Neuronal stem cell (in vitro differentiated cells): ENCODE measurements around the gene ZMYM2.

Experiments used
- DNase-seq: peaks from one replicate; pipeline ENCODE4 v3.0.0-alpha.2; 2013; ENCODE audit warnings: low spot score
- H2AFZ ChIP-seq: one replicate; pipeline ENCODE4 v1.6.1; 2013; ENCODE audit warnings: mild to moderate bottlenecking, low read length, inconsistent platforms
- H2AK5ac ChIP-seq: 2 replicates; pipeline ENCODE4 v1.6.1; 2013; ENCODE audit warnings: low read depth, mild to moderate bottlenecking, inconsistent platforms, low read length, moderate library complexity, mixed read lengths
- H2BK120ac ChIP-seq: 2 replicates; pipeline ENCODE4 v1.6.1; 2013; ENCODE audit warnings: low read depth, mild to moderate bottlenecking, inconsistent platforms, low read length, moderate library complexity, mixed read lengths
- H2BK12ac ChIP-seq: one replicate; pipeline ENCODE4 v1.6.1; 2013; ENCODE audit warnings: low read length, inconsistent platforms
- H2BK15ac ChIP-seq: 2 replicates; pipeline ENCODE4 v1.6.1; 2013; ENCODE audit warnings: mild to moderate bottlenecking, low read length, inconsistent platforms, mixed read lengths
- H2BK5ac ChIP-seq: one replicate; pipeline ENCODE4 v1.6.1; 2013; ENCODE audit warnings: inconsistent platforms, mild to moderate bottlenecking, low read length, moderate library complexity
- H3K14ac ChIP-seq: one replicate; pipeline ENCODE4 v1.6.1; 2013; ENCODE audit warnings: low read length, inconsistent platforms
- H3K18ac ChIP-seq: 2 replicates; pipeline ENCODE4 v1.6.1; 2013; ENCODE audit warnings: low read length, inconsistent platforms
- H3K23ac ChIP-seq: 2 replicates; pipeline ENCODE4 v1.6.1; 2013; ENCODE audit warnings: low read depth, mild to moderate bottlenecking, mixed read lengths, low read length, inconsistent platforms; ENCODE audit not compliant: poor library complexity
- H3K27ac ChIP-seq: replicated peaks from 3 replicates; pipeline ENCODE4 v1.5.1; 2013; ENCODE audit warnings: low read length, inconsistent platforms
- H3K27me3 ChIP-seq, 3 experiments: 2 replicates each; pipeline ENCODE4 v1.6.1; 2013; ENCODE audit warnings: low read length in 3 of 3, mild to moderate bottlenecking in 2 of 3, inconsistent platforms in 1 of 3, low read depth in 1 of 3, mixed read lengths in 1 of 3, moderate library complexity in 1 of 3; ENCODE audit not compliant: control insufficient read depth in 3 of 3, insufficient read depth in 3 of 3
- H3K36me3 ChIP-seq, 2 donors: replicated peaks in 1 of 2; 2 replicates each; pipeline ENCODE4 v1.6.1; 2013; ENCODE audit warnings: low read length in 2 of 2; ENCODE audit not compliant: control insufficient read depth in 2 of 2, insufficient read depth in 2 of 2
- H3K4ac ChIP-seq: 2 replicates; pipeline ENCODE4 v1.6.1; 2013; ENCODE audit warnings: inconsistent platforms, mild to moderate bottlenecking, low read length, moderate library complexity
- H3K4me1 ChIP-seq, 2 donors: 1 replicate in 1 of 2; 2 replicates in 1 of 2; pipeline ENCODE4 v1.6.1; 2013; ENCODE audit warnings: low read length in 2 of 2, low read depth in 1 of 2; ENCODE audit not compliant: control insufficient read depth in 2 of 2, insufficient read depth in 1 of 2
- H3K4me2 ChIP-seq: one replicate; pipeline ENCODE4 v1.6.1; 2013; ENCODE audit warnings: mild to moderate bottlenecking, low read length, inconsistent platforms; ENCODE audit not compliant: insufficient read depth, poor library complexity, severe bottlenecking
- H3K4me3 ChIP-seq, 2 donors: 2 replicates each; pipeline ENCODE4 v1.5.1; 2013; ENCODE audit warnings: low read length in 2 of 2, mild to moderate bottlenecking in 2 of 2, inconsistent platforms in 1 of 2, moderate library complexity in 1 of 2
- H3K79me1 ChIP-seq: one replicate; pipeline ENCODE4 v1.6.1; 2013; ENCODE audit warnings: low read depth, mild to moderate bottlenecking, inconsistent platforms, low read length, moderate library complexity
- H3K9ac ChIP-seq: one replicate; pipeline ENCODE4 v1.6.1; 2013; ENCODE audit warnings: mild to moderate bottlenecking, low read depth, low read length, inconsistent platforms; ENCODE audit not compliant: poor library complexity
- H3K9me3 ChIP-seq, 2 donors: replicated peaks in 1 of 2; 2 replicates each; pipeline versions ENCODE3 to v1.6.1; 2013; ENCODE audit warnings: low read length in 2 of 2, mild to moderate bottlenecking in 2 of 2, inconsistent platforms in 1 of 2, low read depth in 1 of 2, mixed read lengths in 1 of 2, moderate library complexity in 1 of 2; ENCODE audit not compliant: control insufficient read depth in 2 of 2, insufficient read depth in 1 of 2
- H4K8ac ChIP-seq: one replicate; pipeline ENCODE4 v1.6.1; 2013; ENCODE audit warnings: low read depth, mild to moderate bottlenecking, inconsistent platforms, low read length, moderate library complexity
- H4K91ac ChIP-seq: one replicate; pipeline ENCODE4 v1.6.1; 2013; ENCODE audit warnings: low read length, low read depth, mild to moderate bottlenecking, inconsistent platforms; ENCODE audit not compliant: poor library complexity
- WGBS, 2 donors: extraction: QIAGEN DNeasy Blood & Tissue Kit; methylation state at CpG; one replicate each; pipeline ENCODE4 v1.1.7; 2013; ENCODE audit warnings: missing lambda C conversion rate in 2 of 2, mixed read lengths in 1 of 2; ENCODE audit not compliant: insufficient read length in 2 of 2, insufficient replicate concordance in 1 of 2; ENCODE audit errors: extremely low coverage in 2 of 2; 5-methylcytosine and 5-hydroxymethylcytosine counted together

ZMYM2 gene

DNA sequence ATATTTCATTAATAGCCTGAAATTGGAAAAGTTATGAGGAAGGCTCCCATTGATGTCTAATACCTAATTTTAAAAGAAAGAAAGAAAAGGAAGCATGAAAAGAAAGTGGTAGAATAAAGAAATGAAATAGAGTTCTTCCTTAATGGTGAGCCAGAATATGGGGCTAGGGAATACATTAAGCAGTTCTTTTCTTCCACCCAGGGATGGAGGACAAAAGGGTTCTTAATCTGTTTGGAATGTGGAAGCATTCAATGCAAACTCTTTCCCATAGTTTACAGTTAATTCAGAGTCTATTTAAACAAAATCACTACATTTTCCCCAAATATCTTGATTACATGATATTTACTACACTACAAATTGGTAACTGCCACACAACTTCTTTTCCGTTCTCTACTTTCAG, 18.4 kb upstream of the ZMYM2 start:
- Histone ChIP-seq H3K4ac (no peak overlapping the region), H3K4me1 (no peaks in the 10 kb centered on the region), H3K4me2 (no peak overlapping the region), H3K79me1 (no peaks in the 10 kb centered on the region), H3K36me3 (no peaks in the 10 kb centered on the region), H3K27ac (no peak overlapping the region), H3K9ac (no peak overlapping the region), H3K9me3 (no peaks in the 10 kb centered on the region), H2BK120ac (no peak overlapping the region), H3K27me3 (no peaks in the 10 kb centered on the region), H3K4me3 (no peak overlapping the region), H4K91ac (no peak overlapping the region), H2AFZ (no peak overlapping the region), H3K14ac (no peak overlapping the region), H2BK15ac (no peak overlapping the region), H4K8ac (no peak overlapping the region), H2BK12ac (no peak overlapping the region), H2AK5ac (no peak overlapping the region), H2BK5ac (no peak overlapping the region), H3K23ac (no peak overlapping the region), H3K18ac (no peak overlapping the region)
- DNase-seq = no peak
- WGBS, 2 donors = no CpG with 5 or more reads among the region's 1 CpG

GRCh38 chr13:19950374-19950773, 8.2 kb upstream of the ZMYM2 start:
- no peak overlapping the region for H2BK120ac ChIP-seq
- DNase-seq = no peak
- H2BK12ac ChIP-seq = no peak overlapping the region
- H3K4ac ChIP-seq = no peak overlapping the region
- no peak overlapping the region for H3K23ac ChIP-seq
- no peak overlapping the region for H2AK5ac ChIP-seq
- H3K4me1 ChIP-seq = no peaks in the 10 kb centered on the region
- H3K18ac ChIP-seq = no peak overlapping the region
- H3K4me3 ChIP-seq = no peak overlapping the region
- no peak overlapping the region for H3K9ac ChIP-seq
- H2AFZ ChIP-seq = peak overlapping the region; percentile 39
- H3K9me3 ChIP-seq = no peaks in the 10 kb centered on the region
- H3K27ac ChIP-seq = no peak overlapping the region
- no peak overlapping the region for H3K4me2 ChIP-seq
- H4K8ac ChIP-seq = no peak overlapping the region
- H3K14ac ChIP-seq = no peak overlapping the region
- H3K27me3 ChIP-seq = no peaks in the 10 kb centered on the region
- no peaks in the 10 kb centered on the region for H3K36me3 ChIP-seq
- no CpG with 5 or more reads among the region's 7 CpGs for WGBS, 2 donors
- H2BK15ac ChIP-seq = no peak overlapping the region
- no peak overlapping the region for H4K91ac ChIP-seq
- H2BK5ac ChIP-seq = no peak overlapping the region
- no peaks in the 10 kb centered on the region for H3K79me1 ChIP-seq

- Histone ChIP-seq H4K8ac (no peak overlapping the region), H4K91ac (no peak overlapping the region), H3K4me2 (no peak overlapping the region), H3K4ac (no peak overlapping the region), H3K4me3 (no peak overlapping the region), H2BK5ac (no peak overlapping the region), H3K36me3 (no peaks in the 10 kb centered on the region), H3K9ac (no peak overlapping the region), H2AK5ac (no peak overlapping the region), H3K27me3 (no peaks in the 10 kb centered on the region), H3K79me1 (no peaks in the 10 kb centered on the region), H2AFZ (no peak overlapping the region), H3K18ac (no peak overlapping the region), H2BK15ac (no peak overlapping the region), H2BK120ac (no peak overlapping the region), H3K27ac (no peak overlapping the region), H3K4me1 (no peaks in the 10 kb centered on the region), H3K14ac (no peak overlapping the region), H3K9me3 (no peaks in the 10 kb centered on the region), H2BK12ac (no peak overlapping the region), H3K23ac (no peak overlapping the region)
- no peak for DNase-seq
Observed at GRCh38 chr13:19952850-19953249, 5.7 kb upstream of the ZMYM2 start.

DNA sequence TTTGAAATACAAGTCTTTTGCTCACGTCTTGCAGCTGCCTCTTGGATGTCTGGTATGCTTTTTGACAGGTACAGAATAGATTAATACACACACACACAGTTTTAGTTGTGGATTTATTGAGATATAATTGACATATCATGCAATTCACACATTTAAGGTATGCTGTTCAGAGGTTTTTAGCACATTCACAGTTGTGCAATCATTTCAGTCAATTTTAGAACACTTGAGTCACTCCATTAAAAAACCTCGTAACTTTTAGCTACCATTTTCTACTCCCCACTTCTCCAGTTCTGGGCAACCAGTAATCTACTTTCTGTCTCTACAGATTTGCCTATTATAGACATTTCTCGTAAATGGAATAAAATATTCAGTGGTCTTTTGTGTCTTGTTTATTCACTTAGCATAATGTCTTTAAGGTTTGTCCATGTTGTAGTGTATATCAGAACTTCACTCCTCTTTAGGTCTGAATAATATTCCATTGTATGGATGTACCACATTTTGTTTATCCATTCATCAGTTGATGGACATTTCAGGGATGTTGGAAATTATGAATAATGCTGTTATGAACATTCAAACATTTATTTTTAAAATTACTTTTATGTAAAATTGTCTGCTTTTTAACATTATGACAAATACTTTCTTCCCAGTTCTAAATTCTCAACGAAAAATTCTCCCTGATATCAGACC, 2.5 kb upstream of the ZMYM2 start:
- no CpG with 5 or more reads among the region's 4 CpGs for WGBS, 2 donors
- H2BK12ac ChIP-seq = no peak overlapping the region
- no peaks in the 10 kb centered on the region for H3K27me3 ChIP-seq
- peaks cover 0 to 9% of the 10 kb centered on the region in 2 donors for H3K36me3 ChIP-seq
- H3K14ac ChIP-seq = no peak overlapping the region
- no peak overlapping the region for H2BK5ac ChIP-seq
- no peak overlapping the region for H2AK5ac ChIP-seq
- no peak overlapping the region for H3K23ac ChIP-seq
- H2BK15ac ChIP-seq = no peak overlapping the region
- no peak overlapping the region for H4K8ac ChIP-seq
- no peaks in the 10 kb centered on the region for H3K9me3 ChIP-seq
- no peak overlapping the region for H2AFZ ChIP-seq
- no peak overlapping the region for H3K4me3 ChIP-seq
- H3K9ac ChIP-seq = no peak overlapping the region
- no peak overlapping the region for H3K4ac ChIP-seq
- no peak overlapping the region for H4K91ac ChIP-seq
- peaks cover 0 to 7% of the 10 kb centered on the region in 2 donors for H3K4me1 ChIP-seq
- no peak overlapping the region for H3K4me2 ChIP-seq
- DNase-seq = no peak
- H3K18ac ChIP-seq = no peak overlapping the region
- no peak overlapping the region for H3K27ac ChIP-seq
- H2BK120ac ChIP-seq = no peak overlapping the region
- H3K79me1 ChIP-seq = peaks cover 3% of the 10 kb centered on the region
